H1 (cell line): ENCODE data around the gene FRMD4A. TPM values are rescaled to one million over a fixed set of nuclear protein-coding genes. Genes with fewer than 3 reads are reported as not detected.

Experiments
- CTCF ChIA-PET: fragments of 300-600 bp; sonication (Branson Sonifier 250); formaldehyde crosslinking; loops from one replicate; lab custom pipeline; 2021; ENCODE audit not compliant: partially characterized antibody; lab: Charles Lee
- POLR2A ChIA-PET: fragments of 300-600 bp; sonication (Branson Sonifier 250); formaldehyde crosslinking; loops from one replicate; lab custom pipeline; 2021; ENCODE audit warnings: inconsistent platforms; ENCODE audit not compliant: partially characterized antibody; lab: Charles Lee
- DNase-seq, 2 experiments: peaks; one replicate each; pipeline versions ENCODE4 v3.0.0 to v3.0.0-alpha.2; 2010 to 2022; ENCODE audit warnings: low spot score in 2 of 2, low read depth in 1 of 2, mixed read lengths in 1 of 2
- FAIRE-seq: peaks from 2 replicates; lab custom pipeline; 2011; peaks lifted over from hg19 to GRCh38; lab: Jason Lieb, UNC
- H2AFZ ChIP-seq: 2 replicates; pipeline ENCODE4 v1.8.1; 2012; ENCODE audit warnings: low read length, inconsistent platforms
- H2AK5ac ChIP-seq: 2 replicates; pipeline ENCODE4 v1.6.1; 2013; ENCODE audit warnings: low read depth, low read length
- H2BK120ac ChIP-seq: replicated peaks from 2 replicates; pipeline ENCODE3; 2013; ENCODE audit warnings: low read depth, low read length, inconsistent platforms
- H2BK12ac ChIP-seq: 2 replicates; pipeline ENCODE4 v1.6.1; 2013; ENCODE audit warnings: low read depth, low read length
- H2BK15ac ChIP-seq: 2 replicates; pipeline ENCODE4 v1.6.1; 2013; ENCODE audit warnings: low read length
- H2BK20ac ChIP-seq: 2 replicates; pipeline ENCODE4 v1.6.1; 2013; ENCODE audit warnings: low read length
- H2BK5ac ChIP-seq: 2 replicates; pipeline ENCODE4 v1.6.1; 2013; ENCODE audit warnings: low read depth, low read length
- H3K14ac ChIP-seq: 2 replicates; pipeline ENCODE4 v1.6.1; 2013; ENCODE audit warnings: inconsistent platforms; ENCODE audit not compliant: insufficient read length
- H3K18ac ChIP-seq: 2 replicates; pipeline ENCODE4 v1.6.1; 2013; ENCODE audit warnings: low read length; ENCODE audit errors: extremely low read depth
- H3K23ac ChIP-seq: 2 replicates; pipeline ENCODE4 v1.6.1; 2013; ENCODE audit warnings: inconsistent platforms; ENCODE audit not compliant: insufficient read length
- H3K23me2 ChIP-seq: 2 replicates; pipeline ENCODE4 v1.6.1; 2013; ENCODE audit warnings: low read depth, low read length
- H3K27ac ChIP-seq: 2 replicates; pipeline ENCODE4 v1.6.1; 2011; ENCODE audit warnings: low read depth, low read length, inconsistent platforms
- H3K27me3 ChIP-seq, 4 experiments: replicated peaks in 1 of 4; 1 replicate in 1 of 4; 2 replicates in 3 of 4; pipeline versions ENCODE4 v1.6.1 to v1.8.1; 2011 to 2013; ENCODE audit warnings: low read length in 3 of 4, mild to moderate bottlenecking in 3 of 4, inconsistent platforms in 2 of 4, mixed read lengths in 2 of 4, moderate library complexity in 1 of 4; ENCODE audit not compliant: control insufficient read depth in 3 of 4, insufficient read depth in 3 of 4; ENCODE audit errors: extremely low read depth in 1 of 4
- H3K36me3 ChIP-seq, 4 experiments: 2 replicates each; pipeline versions ENCODE4 v1.6.1 to v1.8.1; 2011 to 2013; ENCODE audit warnings: mild to moderate bottlenecking in 4 of 4, low read length in 3 of 4, moderate library complexity in 2 of 4, control low read depth in 1 of 4, inconsistent platforms in 1 of 4; ENCODE audit not compliant: insufficient read depth in 4 of 4, control insufficient read depth in 2 of 4
- H3K4ac ChIP-seq: replicated peaks from 2 replicates; pipeline ENCODE3; 2013; ENCODE audit warnings: low read length, low read depth, mixed read lengths, inconsistent platforms; ENCODE audit not compliant: insufficient read length
- H3K4me1 ChIP-seq, 4 experiments: replicated peaks in 1 of 4; 1 replicate in 1 of 4; 2 replicates in 3 of 4; pipeline versions ENCODE4 v1.6.1 to v1.8.1; 2011 to 2013; ENCODE audit warnings: low read length in 3 of 4, inconsistent platforms in 2 of 4, mixed read lengths in 1 of 4; ENCODE audit not compliant: insufficient read depth in 4 of 4, control insufficient read depth in 3 of 4
- H3K4me2 ChIP-seq, 2 experiments: 2 replicates each; pipeline versions ENCODE4 v1.6.1 to v1.8.1; 2011 to 2013; ENCODE audit warnings: low read depth in 2 of 2, low read length in 2 of 2, control low read depth in 1 of 2, inconsistent platforms in 1 of 2, mild to moderate bottlenecking in 1 of 2; ENCODE audit not compliant: insufficient read depth in 1 of 2
- H3K4me3 ChIP-seq, 4 experiments: fragments of 200-600, 300-600 bp in 1 of 4; sonication (generic), shearing (Covaris generic), sonication (Bioruptor Twin) in 1 of 4; 2 replicates each; pipeline versions ENCODE4 v1.5.1 to v1.8.1; 2011 to 2016; ENCODE audit warnings: low read length in 4 of 4, low read depth in 3 of 4, control low read depth in 2 of 4, inconsistent platforms in 2 of 4, mild to moderate bottlenecking in 2 of 4, mixed read lengths in 1 of 4, moderate library complexity in 1 of 4; ENCODE audit not compliant: insufficient read depth in 2 of 4; ENCODE audit errors: extremely low read depth in 1 of 4
- H3K56ac ChIP-seq: replicated peaks from 2 replicates; pipeline ENCODE3; 2013; ENCODE audit warnings: low read depth, mild to moderate bottlenecking, mixed read lengths, low read length, inconsistent platforms; ENCODE audit not compliant: insufficient read length
- H3K79me1 ChIP-seq: 2 replicates; pipeline ENCODE4 v1.6.1; 2013; ENCODE audit warnings: low read depth, low read length, control low read depth
- H3K79me2 ChIP-seq, 2 experiments: 2 replicates each; pipeline versions ENCODE4 v1.6.1 to v1.8.1; 2012 to 2013; ENCODE audit warnings: low read length in 2 of 2, mild to moderate bottlenecking in 2 of 2, inconsistent platforms in 1 of 2; ENCODE audit not compliant: insufficient read depth in 2 of 2, control insufficient read depth in 1 of 2
- H3K9ac ChIP-seq, 4 experiments: replicated peaks in 1 of 4; 1 replicate in 1 of 4; 2 replicates in 3 of 4; pipeline versions ENCODE4 v1.6.1 to v1.8.1; 2011 to 2013; ENCODE audit warnings: low read depth in 3 of 4, low read length in 3 of 4, control low read depth in 2 of 4, mild to moderate bottlenecking in 2 of 4, moderate library complexity in 2 of 4, inconsistent platforms in 1 of 4; ENCODE audit errors: extremely low read depth in 1 of 4
- H3K9me3 ChIP-seq, 2 experiments: 2 replicates each; pipeline versions ENCODE4 v1.6.1 to v1.8.1; 2012 to 2013; ENCODE audit warnings: mild to moderate bottlenecking in 2 of 2, moderate library complexity in 2 of 2, control low read depth in 1 of 2, inconsistent platforms in 1 of 2, low read depth in 1 of 2, low read length in 1 of 2, mixed read lengths in 1 of 2; ENCODE audit not compliant: insufficient read depth in 2 of 2
- H4K20me1 ChIP-seq, 2 experiments: replicated peaks in 1 of 2; 2 replicates each; pipeline versions ENCODE3 to v1.8.1; 2011 to 2013; ENCODE audit warnings: inconsistent platforms in 2 of 2, low read length in 2 of 2, mild to moderate bottlenecking in 1 of 2; ENCODE audit not compliant: insufficient read depth in 2 of 2, control insufficient read depth in 1 of 2
- H4K5ac ChIP-seq: 2 replicates; pipeline ENCODE4 v1.6.1; 2013; ENCODE audit warnings: low read length, low read depth, mixed read lengths, inconsistent platforms; ENCODE audit not compliant: insufficient read length
- H4K8ac ChIP-seq: 2 replicates; pipeline ENCODE4 v1.8.0; 2013; ENCODE audit warnings: mild to moderate bottlenecking, moderate library complexity, low read length, inconsistent platforms; ENCODE audit not compliant: insufficient read depth; ENCODE audit errors: extremely low read depth
- H4K91ac ChIP-seq: replicated peaks from 2 replicates; pipeline ENCODE3; 2013; ENCODE audit warnings: low read length, mixed read lengths, inconsistent platforms; ENCODE audit not compliant: insufficient read length
- CBX5 ChIP-seq: fragments of 300-800, 300-1000 bp; sonication (generic); IDR thresholded peaks from 2 replicates; pipeline ENCODE4 v1.7.1; 2016; ENCODE audit warnings: antibody characterized with exemption, low read length, low read depth
- FOSL1 ChIP-seq: IDR thresholded peaks from 2 replicates; pipeline ENCODE4 v1.6.1; 2011; ENCODE audit warnings: mild to moderate bottlenecking, low read depth, low read length, moderate library complexity; ENCODE audit not compliant: insufficient read depth
- NRF1 ChIP-seq: IDR thresholded peaks from 2 replicates; pipeline ENCODE4 v1.6.1; 2011; ENCODE audit warnings: mild to moderate bottlenecking, low read depth, low read length, improper control_type of control experiment
- PHF8 ChIP-seq: fragments of 200-600 bp; sonication (generic); conservative IDR thresholded peaks from 2 replicates; pipeline ENCODE4 v1.7.1; 2012; ENCODE audit warnings: low read depth, mild to moderate bottlenecking, inconsistent platforms, low read length, moderate library complexity
- RAD21 ChIP-seq, 2 experiments: IDR thresholded peaks in 1 of 2; conservative IDR thresholded peaks in 1 of 2; 2 replicates each; pipeline ENCODE4 v1.6.1; 2011; ENCODE audit warnings: low read depth in 2 of 2, low read length in 2 of 2, improper control_type of control experiment in 1 of 2, inconsistent platforms in 1 of 2, mild to moderate bottlenecking in 1 of 2, moderate library complexity in 1 of 2
- RNF2 ChIP-seq: fragments of 200-900, 300-1000 bp; sonication (generic); IDR thresholded peaks from 2 replicates; pipeline ENCODE4 v1.7.1; 2016; ENCODE audit warnings: borderline replicate concordance, low read depth, mild to moderate bottlenecking, antibody characterized with exemption, low read length; ENCODE audit not compliant: poor library complexity, severe bottlenecking; ENCODE audit errors: missing control alignments
- WGBS, 2 experiments: shearing (Covaris generic) in 1 of 2; methylation state at CpG; one replicate each; pipeline versions ENCODE4 v1.1.6 to v1.1.7; 2013 to 2015; ENCODE audit warnings: low lambda C conversion rate in 2 of 2, mixed read lengths in 2 of 2, inconsistent platforms in 1 of 2, low coverage in 1 of 2, missing lambda C conversion rate in 1 of 2; ENCODE audit not compliant: insufficient replicate concordance in 2 of 2, insufficient coverage in 1 of 2, insufficient read length in 1 of 2; ENCODE audit errors: extremely low coverage in 1 of 2, missing lambda C conversion rate in 1 of 2; 5-methylcytosine and 5-hydroxymethylcytosine counted together
- polyA plus RNA-seq, 7 experiments: library from polyadenylated mRNA; depleted of rRNA in 3 of 7; stranded (reverse) in 5 of 7; unstranded in 2 of 7; fragments of >200 nt in 5 of 7; fragments of 200-250 nt in 2 of 7; gene quantifications; 1 replicate in 5 of 7; 2 replicates in 1 of 7; 4 replicates in 1 of 7; pipeline versions ENCODE4 v1.2.1 to v1.2.3, GENCODE V29; 2011 to 2013; ENCODE audit warnings: missing spikeins in 2 of 7, mixed read lengths in 2 of 7
- total RNA-seq: library from RNA; stranded (reverse); fragmentation: NEBNext Ultra II Directional; extraction: Animal tissue kit (Norgen Biotek cat#: 25700); gene quantifications from 2 replicates; pipeline ENCODE4 v1.2.1, GENCODE V29; 2021

Gene FRMD4A
- total and polyA plus RNA-seq, 2 of the 8 experiments (the other 6 are each of a cell fraction or from before 2014, with no cell fraction given): 38.6 to 39.6 TPM

GRCh38 chr10:13634207-13634606 lies 696.5 kb downstream of the FRMD4A start:
- H3K27me3 ChIP-seq: no peaks in the 10 kb centered on the region
- H4K91ac ChIP-seq: no peak overlapping the region
- no peaks in the 10 kb centered on the region for H4K20me1 ChIP-seq
- no peak overlapping the region for H2BK5ac ChIP-seq
- H3K9me3 ChIP-seq: no peaks in the 10 kb centered on the region
- no peaks in the 10 kb centered on the region for H3K23me2 ChIP-seq
- no peak overlapping the region for H3K56ac ChIP-seq
- no peak overlapping the region for H2BK15ac ChIP-seq
- H4K8ac ChIP-seq: no peak overlapping the region
- WGBS, 2 experiments: 91% methylated on average over 6 of the region's 6 CpGs; no CpG with 5 or more reads in 1 of the 2 experiments
- H4K5ac ChIP-seq: no peak overlapping the region
- POLR2A ChIA-PET: interaction anchor here (2.0 kb wide), 1 partner anchor 9 kb away, joined by 5 read pairs; no protein-coding TSS in a partner anchor
- H2AK5ac ChIP-seq: no peak overlapping the region
- CTCF ChIA-PET: interaction anchor here (0.5 to 2.0 kb wide), 6 partner anchors 17 to 248 kb away, joined by 3 to 7 read pairs (median 3); no protein-coding TSS in a partner anchor
- H3K4me2 ChIP-seq: no peak overlapping the region
- no peak overlapping the region for H3K27ac ChIP-seq
- FAIRE-seq: no peak
- no peak for TF ChIP-seq PHF8
- no peak for TF ChIP-seq RNF2
- TF ChIP-seq RAD21 (IDR thresholded peaks at IDR 0.05 in 1 of 2, conservative IDR thresholded peaks at IDR 0.05 in 1 of 2; ENCODE audit: low read depth in 2 of 2, low read length in 2 of 2): no peak
- TF ChIP-seq CBX5: no peak
- TF ChIP-seq NRF1: no peak
- TF ChIP-seq FOSL1: no peak
- TF ChIP-seq, all 59 proteins: peak for 0
- Histone ChIP-seq H2BK120ac (no peak overlapping the region), H3K4ac (no peak overlapping the region), H2BK12ac (no peak overlapping the region), H3K9ac (no peak overlapping the region), H2AFZ (no peak overlapping the region), H3K79me1 (no peaks in the 10 kb centered on the region), H3K18ac (no peak overlapping the region), H2BK20ac (no peak overlapping the region), H3K4me3 (no peak overlapping the region), H3K23ac (no peak overlapping the region), H3K36me3 (no peaks in the 10 kb centered on the region), H3K4me1 (no peaks in the 10 kb centered on the region), H3K14ac (no peak overlapping the region), H3K79me2 (no peaks in the 10 kb centered on the region)
- no peak for DNase-seq
